ENCODE data around the gene GNGT2. TPM values are rescaled to one million over a fixed set of nuclear protein-coding genes. Genes with fewer than 3 reads are reported as not detected.

Gene GNGT2
- polyA plus RNA-seq, 1 of the 3 experiments (the other 2 are of a cell fraction) = 11.0 TPM

DNA sequence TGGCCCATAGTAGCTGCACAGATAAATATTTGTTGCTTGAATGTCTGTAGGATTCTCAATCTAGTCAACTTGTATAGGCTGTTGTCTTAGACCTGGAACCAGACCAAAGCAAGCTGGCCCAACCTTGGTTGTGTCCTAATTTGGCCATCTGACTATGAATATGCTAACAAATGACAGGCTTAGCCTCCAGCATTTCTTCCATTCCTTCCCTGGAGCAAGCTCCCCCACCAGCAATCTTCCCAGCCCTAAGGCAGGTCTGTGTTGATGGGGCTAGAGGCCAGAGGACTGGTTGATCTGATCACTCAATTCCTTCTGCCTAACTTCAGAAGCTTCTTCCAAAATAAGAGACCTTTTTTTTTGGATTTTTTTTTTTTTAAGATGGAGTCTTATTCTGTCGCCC, 29.6 kb upstream of the GNGT2 start:
- no peaks in the 10 kb centered on the region for H3K79me2 ChIP-seq (ENCODE audit: insufficient read depth)
- ChIA-PET POLR2A (no interaction called here), CTCF (interaction anchor here (0.5 to 4.2 kb wide), 5 partner anchors 9 to 60 kb away, joined by 3 to 36 read pairs (median 4); partner anchors contain the start of gene PHOSPHO1)
- no peak overlapping the region for H3K4me3 ChIP-seq (ENCODE audit: low read depth in 2 of 2, low read length in 1 of 2)
- H2AFZ ChIP-seq (ENCODE audit: low read depth) = no peak overlapping the region
- H3K9me2 ChIP-seq = no peaks in the 10 kb centered on the region
- H3F3A ChIP-seq (replicated peaks; ENCODE audit: insufficient read depth) = no peaks in the 10 kb centered on the region
- H3K4me2 ChIP-seq = no peak overlapping the region
- no peak for DNase-seq
- 84% methylated on average over 1 of the region's 1 CpG for WGBS (ENCODE audit: low lambda C conversion rate)
- H3K36me3 ChIP-seq (replicated peaks in 1 of 2; ENCODE audit: control insufficient read depth in 1 of 2, insufficient read depth in 2 of 2, low read length in 1 of 2) = no peaks in the 10 kb centered on the region
- H3K9me3 ChIP-seq = no peaks in the 10 kb centered on the region
- TF ChIP-seq RXRA (IDR thresholded peaks at IDR 0.05; ENCODE audit: borderline replicate concordance, low read depth) = no peak
- no peak for TF ChIP-seq REST (IDR thresholded peaks at IDR 0.05; ENCODE audit: low read depth, low read length)
- no peak for TF ChIP-seq GABPA (IDR thresholded peaks at IDR 0.05; ENCODE audit: low read depth)
- TF ChIP-seq FOXJ3 (CRISPR knock-in tag; IDR thresholded peaks at IDR 0.05) = no peak
- no peak for TF ChIP-seq SMC3 (IDR thresholded peaks at IDR 0.05; ENCODE audit: low read depth, low read length)
- no peak for TF ChIP-seq USF2 (IDR thresholded peaks at IDR 0.05; ENCODE audit: borderline replicate concordance, low read depth, low read length)
- H3K9ac ChIP-seq = no peak overlapping the region
- H3K27ac ChIP-seq (ENCODE audit: low read depth in 2 of 2, low read length in 1 of 2) = no peak overlapping the region
- H3K27me3 ChIP-seq (ENCODE audit: insufficient read depth) = peaks cover 61% of the 10 kb centered on the region
- H3K4me1 ChIP-seq (ENCODE audit: control insufficient read depth in 1 of 2, insufficient read depth in 2 of 2, low read depth in 1 of 2, low read length in 1 of 2) = no peaks in the 10 kb centered on the region
- no peaks in the 10 kb centered on the region for H4K20me1 ChIP-seq (ENCODE audit: insufficient read depth)

- Histone ChIP-seq H4K20me1 (ENCODE audit: insufficient read depth) (no peaks in the 10 kb centered on the region), H3K9me3 (no peaks in the 10 kb centered on the region), H3K4me3 (ENCODE audit: low read depth in 2 of 2, low read length in 1 of 2) (no peak overlapping the region), H3K9me2 (no peaks in the 10 kb centered on the region), H3F3A (replicated peaks; ENCODE audit: insufficient read depth) (no peaks in the 10 kb centered on the region), H2AFZ (ENCODE audit: low read depth) (no peak overlapping the region), H3K4me1 (ENCODE audit: control insufficient read depth in 1 of 2, insufficient read depth in 2 of 2, low read depth in 1 of 2, low read length in 1 of 2) (peaks cover 0 to 3% of the 10 kb centered on the region in 2 experiments; a peak in 1 of 4 replicates), H3K9ac (no peak overlapping the region), H3K27me3 (ENCODE audit: insufficient read depth) (peaks cover 52% of the 10 kb centered on the region), H3K79me2 (ENCODE audit: insufficient read depth) (no peaks in the 10 kb centered on the region), H3K4me2 (no peak overlapping the region), H3K27ac (ENCODE audit: low read depth in 2 of 2, low read length in 1 of 2) (no peak overlapping the region), H3K36me3 (replicated peaks in 1 of 2; ENCODE audit: control insufficient read depth in 1 of 2, insufficient read depth in 2 of 2, low read length in 1 of 2) (no peaks in the 10 kb centered on the region)
- no peak for DNase-seq
- ChIA-PET POLR2A (no interaction called here), CTCF (interaction anchor here (0.7 to 3.1 kb wide), 4 partner anchors 9 to 203 kb away, joined by 3 to 19 read pairs (median 5); no protein-coding TSS in a partner anchor)
- TF ChIP-seq, protein P1, sequence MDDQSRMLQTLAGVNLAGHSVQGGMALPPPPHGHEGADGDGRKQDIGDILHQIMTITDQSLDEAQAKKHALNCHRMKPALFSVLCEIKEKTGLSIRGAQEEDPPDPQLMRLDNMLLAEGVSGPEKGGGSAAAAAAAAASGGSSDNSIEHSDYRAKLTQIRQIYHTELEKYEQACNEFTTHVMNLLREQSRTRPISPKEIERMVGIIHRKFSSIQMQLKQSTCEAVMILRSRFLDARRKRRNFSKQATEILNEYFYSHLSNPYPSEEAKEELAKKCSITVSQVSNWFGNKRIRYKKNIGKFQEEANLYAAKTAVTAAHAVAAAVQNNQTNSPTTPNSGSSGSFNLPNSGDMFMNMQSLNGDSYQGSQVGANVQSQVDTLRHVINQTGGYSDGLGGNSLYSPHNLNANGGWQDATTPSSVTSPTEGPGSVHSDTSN (IDR thresholded peaks at IDR 0.05) = no peak
- TF ChIP-seq POLR2AphosphoS5 (IDR thresholded peaks at IDR 0.05; ENCODE audit: low read depth, low read length) = no peak
- TF ChIP-seq, protein P2, sequence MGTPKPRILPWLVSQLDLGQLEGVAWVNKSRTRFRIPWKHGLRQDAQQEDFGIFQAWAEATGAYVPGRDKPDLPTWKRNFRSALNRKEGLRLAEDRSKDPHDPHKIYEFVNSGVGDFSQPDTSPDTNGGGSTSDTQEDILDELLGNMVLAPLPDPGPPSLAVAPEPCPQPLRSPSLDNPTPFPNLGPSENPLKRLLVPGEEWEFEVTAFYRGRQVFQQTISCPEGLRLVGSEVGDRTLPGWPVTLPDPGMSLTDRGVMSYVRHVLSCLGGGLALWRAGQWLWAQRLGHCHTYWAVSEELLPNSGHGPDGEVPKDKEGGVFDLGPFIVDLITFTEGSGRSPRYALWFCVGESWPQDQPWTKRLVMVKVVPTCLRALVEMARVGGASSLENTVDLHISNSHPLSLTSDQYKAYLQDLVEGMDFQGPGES (IDR thresholded peaks at IDR 0.05; ENCODE audit: low read depth, low read length) = no peak
- TF ChIP-seq FOXJ3 (CRISPR knock-in tag; IDR thresholded peaks at IDR 0.05) = no peak
- no peak for TF ChIP-seq RXRA (IDR thresholded peaks at IDR 0.05; ENCODE audit: borderline replicate concordance, low read depth)
- TF ChIP-seq NRF1 (IDR thresholded peaks at IDR 0.05; ENCODE audit: low read depth, low read length) = no peak
- no peak for TF ChIP-seq EP300 (IDR thresholded peaks at IDR 0.05; ENCODE audit: borderline replicate concordance in 1 of 2, low read depth in 1 of 2, low read length in 1 of 2)
- 26% methylated on average over 4 of the region's 4 CpGs for WGBS (ENCODE audit: low lambda C conversion rate)
Observed at GRCh38 chr17:49235896-49236295, 25.5 kb upstream of the GNGT2 start.

Data from SK-N-SH (cell line).